Measurements from ENCODE around the gene MRPL58. TPM values are rescaled to one million over a fixed set of nuclear protein-coding genes. Genes with fewer than 3 reads are reported as not detected.
A peak's percentile ranks its signal among the peaks of the same experiment; 100 is the strongest.

Gene MRPL58
- polyA plus RNA-seq, 3 donors, result 18.9 to 52.6 (median 44.4) TPM

DNA sequence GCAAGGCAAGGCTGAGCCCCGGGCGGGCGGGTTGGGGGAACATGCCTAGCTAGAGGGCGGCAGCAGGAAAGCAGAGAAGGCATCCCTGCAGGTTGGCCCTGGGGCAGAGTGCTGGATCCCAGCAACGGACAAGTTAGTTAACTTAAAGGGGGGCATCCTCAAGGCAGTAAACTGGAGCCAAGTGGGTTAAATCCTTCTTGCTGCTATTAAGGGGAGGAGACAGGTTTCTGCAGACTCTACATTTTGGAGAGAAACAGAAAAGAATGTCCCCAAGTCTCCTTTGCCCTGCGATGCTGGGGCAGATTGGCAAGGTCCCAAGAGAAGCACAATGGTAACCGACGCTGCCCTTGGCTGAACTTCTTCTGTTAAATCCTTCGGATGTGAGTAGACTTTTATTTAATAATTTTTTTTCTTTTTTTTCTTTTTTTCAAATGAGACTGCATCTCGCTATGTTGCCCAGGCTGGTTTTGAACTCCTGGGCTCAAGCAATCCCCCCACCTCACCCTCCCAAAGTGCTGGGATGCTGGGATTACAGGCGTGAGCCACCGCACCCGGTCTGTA lies 20.3 kb downstream of the MRPL58 start:
- H3K36me3 ChIP-seq (replicated peaks in 1 of 2; ENCODE audit: control insufficient read depth in 1 of 2, insufficient read depth in 2 of 2, low read length in 2 of 2), result no peaks in the 10 kb centered on the region
- peaks cover 42 to 55% of the 10 kb centered on the region in 2 donors for H3K4me1 ChIP-seq (ENCODE audit: control insufficient read depth in 1 of 2, insufficient read depth in 2 of 2, low read length in 2 of 2)
- Mint-ChIP-seq H3K27me3 (ENCODE audit: low read depth in 3 of 3) (peaks cover 30 to 41% (median 36%) of the 10 kb centered on the region in 3 donors), H3K36me3 (peaks cover 4 to 9% of the 10 kb centered on the region in 2 donors), H3K27ac (peak overlapping the region in 3 of 7 donors; percentile 9 to 84 (median 41)), H3K4me1 (peaks cover 53% of the 10 kb centered on the region), H3K9me3 (peaks cover 8 to 25% (median 16%) of the 10 kb centered on the region in 7 donors), H3K4me3 (peak overlapping the region; percentile 81 to 94)
- TF ChIP-seq, protein P1, sequence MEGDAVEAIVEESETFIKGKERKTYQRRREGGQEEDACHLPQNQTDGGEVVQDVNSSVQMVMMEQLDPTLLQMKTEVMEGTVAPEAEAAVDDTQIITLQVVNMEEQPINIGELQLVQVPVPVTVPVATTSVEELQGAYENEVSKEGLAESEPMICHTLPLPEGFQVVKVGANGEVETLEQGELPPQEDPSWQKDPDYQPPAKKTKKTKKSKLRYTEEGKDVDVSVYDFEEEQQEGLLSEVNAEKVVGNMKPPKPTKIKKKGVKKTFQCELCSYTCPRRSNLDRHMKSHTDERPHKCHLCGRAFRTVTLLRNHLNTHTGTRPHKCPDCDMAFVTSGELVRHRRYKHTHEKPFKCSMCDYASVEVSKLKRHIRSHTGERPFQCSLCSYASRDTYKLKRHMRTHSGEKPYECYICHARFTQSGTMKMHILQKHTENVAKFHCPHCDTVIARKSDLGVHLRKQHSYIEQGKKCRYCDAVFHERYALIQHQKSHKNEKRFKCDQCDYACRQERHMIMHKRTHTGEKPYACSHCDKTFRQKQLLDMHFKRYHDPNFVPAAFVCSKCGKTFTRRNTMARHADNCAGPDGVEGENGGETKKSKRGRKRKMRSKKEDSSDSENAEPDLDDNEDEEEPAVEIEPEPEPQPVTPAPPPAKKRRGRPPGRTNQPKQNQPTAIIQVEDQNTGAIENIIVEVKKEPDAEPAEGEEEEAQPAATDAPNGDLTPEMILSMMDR (IDR thresholded peaks at IDR 0.05), result no peak
- H3K27me3 ChIP-seq (ENCODE audit: control insufficient read depth in 2 of 2, insufficient read depth in 2 of 2, low read length in 2 of 2), result peaks cover 5 to 22% of the 10 kb centered on the region in 2 donors
- no peaks in the 10 kb centered on the region for H4K20me1 ChIP-seq (ENCODE audit: insufficient read depth, low read length)
- no peak for DNase-seq
- no peak overlapping the region for H3K27ac ChIP-seq (ENCODE audit: low read depth in 1 of 2, low read length in 2 of 2)
- intact Hi-C loops (cut with micrococcal nuclease), result loop anchor here in 1 of 2 donors (10.0 kb wide), 2 partner anchors 48 to 232 kb away; partner anchors contain the start of genes CDR2L, GGA3 and MRPS7
- H2AFZ ChIP-seq (ENCODE audit: insufficient read depth, low read depth, low read length, poor library complexity, severe bottlenecking), result peak overlapping the region; percentile 47
- 3% methylated on average over 6 of the region's 13 CpGs for WGBS (ENCODE audit: insufficient coverage)
- H3K9me3 ChIP-seq (replicated peaks in 1 of 2; ENCODE audit: control insufficient read depth in 1 of 2, insufficient read depth in 1 of 2, low read length in 2 of 2), result peaks cover 5 to 17% of the 10 kb centered on the region in 2 donors
- no peak overlapping the region for H3K9ac ChIP-seq (ENCODE audit: insufficient read depth, low read length, poor library complexity, severe bottlenecking)
- H3K4me2 ChIP-seq (replicated peaks; ENCODE audit: extremely low read depth, low read length, poor library complexity, severe bottlenecking), result peak overlapping the region; percentile 76
- peak overlapping the region in 1 of 3 experiments; percentile 82 for H3K4me3 ChIP-seq (replicated peaks in 1 of 3; ENCODE audit: low read depth in 2 of 3, low read length in 3 of 3)
- H3K79me2 ChIP-seq (ENCODE audit: insufficient read depth, low read length), result no peaks in the 10 kb centered on the region

DNA sequence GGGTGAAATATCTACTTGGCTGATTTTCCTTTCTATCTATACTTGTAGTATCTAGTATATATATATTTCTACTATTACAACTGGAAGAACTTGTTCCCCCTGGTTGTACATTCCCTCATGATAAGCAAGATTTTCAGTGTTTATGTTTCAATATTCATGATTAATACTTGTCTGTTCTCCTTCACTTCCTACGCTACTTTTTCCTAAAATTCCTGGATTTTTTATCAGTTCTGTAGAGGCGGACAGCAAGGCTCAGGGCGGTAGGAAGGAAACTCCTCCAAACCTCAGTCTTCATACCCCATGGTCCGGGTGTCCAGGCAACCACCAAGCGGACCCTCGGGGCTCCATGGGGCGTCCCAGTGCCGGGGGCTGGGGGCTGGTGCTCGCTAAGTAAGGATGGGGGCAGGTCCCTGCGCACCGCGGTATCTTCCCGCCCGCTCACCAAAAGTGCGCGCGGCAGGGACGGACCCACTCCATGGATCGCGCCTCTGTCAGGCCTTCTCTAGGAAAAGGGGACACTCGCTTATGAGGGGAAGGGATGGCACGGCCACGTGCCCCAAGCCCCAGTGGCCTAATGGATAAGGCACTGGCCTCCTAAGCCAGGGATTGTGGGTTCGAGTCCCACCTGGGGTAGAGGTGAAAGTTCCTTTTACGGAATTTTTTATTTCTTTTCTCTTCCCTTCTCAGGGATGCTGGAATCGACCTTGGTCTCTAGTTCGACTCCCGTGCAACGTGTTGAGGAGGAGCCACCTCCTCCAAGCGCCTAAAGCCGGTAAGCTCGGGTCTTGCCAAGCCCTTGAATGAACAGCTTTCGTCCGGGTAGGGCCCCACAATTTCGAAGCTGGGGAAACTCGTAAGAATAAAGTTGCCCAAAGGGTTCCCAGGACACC lies 21.1 kb downstream of the MRPL58 start:
- H3K27me3 ChIP-seq (ENCODE audit: control insufficient read depth in 2 of 2, insufficient read depth in 2 of 2, low read length in 2 of 2), result peaks cover 5 to 22% of the 10 kb centered on the region in 2 donors
- peaks cover 8 to 25% (median 16%) of the 10 kb centered on the region in 7 donors for H3K9me3 Mint-ChIP-seq
- H4K20me1 ChIP-seq (ENCODE audit: insufficient read depth, low read length), result no peaks in the 10 kb centered on the region
- peaks cover 9 to 12% of the 10 kb centered on the region in 2 donors for H3K36me3 Mint-ChIP-seq
- H3K79me2 ChIP-seq (ENCODE audit: insufficient read depth, low read length), result no peaks in the 10 kb centered on the region
- H3K27ac Mint-ChIP-seq, result peak overlapping the region in 3 of 7 donors; percentile 49 to 82 (median 57)
- peaks cover 5 to 17% of the 10 kb centered on the region in 2 donors for H3K9me3 ChIP-seq (replicated peaks in 1 of 2; ENCODE audit: control insufficient read depth in 1 of 2, insufficient read depth in 1 of 2, low read length in 2 of 2)
- intact Hi-C loops (cut with micrococcal nuclease), result loop anchor here in 1 of 2 donors (10.0 kb wide), 2 partner anchors 49 to 231 kb away; partner anchors contain the start of genes CDR2L, GGA3 and MRPS7
- H3K4me2 ChIP-seq (replicated peaks; ENCODE audit: extremely low read depth, low read length, poor library complexity, severe bottlenecking), result peak overlapping the region; percentile 76
- peaks cover 30 to 41% (median 36%) of the 10 kb centered on the region in 3 donors for H3K27me3 Mint-ChIP-seq (ENCODE audit: low read depth in 3 of 3)
- no peak overlapping the region for H3K9ac ChIP-seq (ENCODE audit: insufficient read depth, low read length, poor library complexity, severe bottlenecking)
- H3K4me1 Mint-ChIP-seq, result peaks cover 50% of the 10 kb centered on the region
- H3K36me3 ChIP-seq (replicated peaks in 1 of 2; ENCODE audit: control insufficient read depth in 1 of 2, insufficient read depth in 2 of 2, low read length in 2 of 2), result peaks cover 3 to 6% of the 10 kb centered on the region in 2 donors
- H3K27ac ChIP-seq (ENCODE audit: low read depth in 1 of 2, low read length in 2 of 2), result no peak overlapping the region
- peaks cover 42 to 55% of the 10 kb centered on the region in 2 donors for H3K4me1 ChIP-seq (ENCODE audit: control insufficient read depth in 1 of 2, insufficient read depth in 2 of 2, low read length in 2 of 2)
- TF ChIP-seq, protein P1 (IDR thresholded peaks at IDR 0.05), result no peak
- peak overlapping the region; percentile 94 to 95 for H3K4me3 Mint-ChIP-seq
- peak; percentile 82 to 88 (median 83) for DNase-seq
- 1% methylated on average over 21 of the region's 36 CpGs for WGBS (ENCODE audit: insufficient coverage)
- peak overlapping the region; percentile 45 to 82 (median 52) for H3K4me3 ChIP-seq (replicated peaks in 1 of 3; ENCODE audit: low read depth in 2 of 3, low read length in 3 of 3)
- H2AFZ ChIP-seq (ENCODE audit: insufficient read depth, low read depth, low read length, poor library complexity, severe bottlenecking), result peak overlapping the region; percentile 26
